NT2/D1 (cell line): Measurements from ENCODE around the gene CRK.

Experiments
- SUZ12 ChIP-seq: IDR thresholded peaks from 2 replicates; pipeline ENCODE4 v1.6.1; 2011; ENCODE audit not compliant: insufficient read length, insufficient read depth; ENCODE audit errors: extremely low read depth
- YY1 ChIP-seq: IDR thresholded peaks from 2 replicates; pipeline ENCODE4 v1.6.1; 2011; ENCODE audit not compliant: insufficient read length, insufficient read depth
- ZNF274 ChIP-seq: IDR thresholded peaks from 2 replicates; pipeline ENCODE4 v1.6.1; 2011; ENCODE audit warnings: mild to moderate bottlenecking, low read depth, low read length

DNA sequence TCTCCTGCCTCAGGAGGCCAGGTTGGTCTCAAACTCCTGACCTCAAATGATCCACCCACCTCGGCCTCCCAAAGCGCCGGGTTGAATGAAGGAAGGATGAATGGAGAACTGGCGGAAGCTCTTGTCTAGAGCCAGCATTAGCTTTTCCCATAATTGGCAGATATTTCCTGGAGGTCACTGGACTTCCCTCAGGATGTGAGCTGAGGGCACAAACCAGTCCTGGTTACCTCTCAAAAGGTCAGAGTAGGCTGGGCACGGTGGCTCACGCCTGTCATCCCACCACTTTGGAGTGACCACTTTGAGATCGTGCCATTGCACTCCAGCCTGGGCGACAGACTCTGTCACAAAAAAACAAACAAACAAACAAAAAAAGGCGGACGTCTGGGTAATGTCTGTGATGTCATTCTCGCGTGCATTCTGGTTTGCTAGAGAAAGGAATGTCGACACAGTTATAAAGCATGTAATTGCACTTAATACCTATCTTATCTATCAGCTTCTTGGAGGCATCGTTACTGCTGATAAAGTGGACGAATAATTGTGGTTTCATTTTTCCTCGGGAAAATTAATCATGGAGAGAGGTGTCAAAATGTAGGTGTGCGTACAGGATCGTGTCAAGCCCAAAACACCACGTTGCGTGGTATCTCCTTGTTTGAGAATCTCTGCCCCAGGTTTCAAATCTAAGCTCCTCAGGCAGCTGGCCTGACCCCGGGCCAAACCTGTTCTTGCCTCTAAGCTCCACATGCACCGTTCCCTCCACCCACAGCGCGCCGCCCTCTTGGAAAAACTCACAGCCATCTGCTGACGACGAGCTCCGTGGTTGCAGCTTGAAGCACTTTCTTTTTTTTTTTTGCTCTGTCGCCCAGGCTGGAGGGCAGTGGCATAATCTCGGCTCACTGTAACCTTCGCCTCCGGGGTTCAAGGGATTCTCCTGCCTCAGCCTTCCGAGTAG is 6.4 kb upstream of the CRK start:
- TF ChIP-seq ZNF274 (no peak), SUZ12 (no peak), YY1 (no peak)
